Neural cell (in vitro differentiated cells): Measurements from ENCODE around the gene LGR4. TPM values are rescaled to one million over a fixed set of nuclear protein-coding genes. Genes with fewer than 3 reads are reported as not detected.

Experiments used
- H2AFZ ChIP-seq: fragments of 200-600, 300-800 bp; sonication (generic), shearing (Covaris generic); 2 replicates; pipeline ENCODE4 v1.6.0; 2014; ENCODE audit warnings: low read depth, mild to moderate bottlenecking, antibody characterized with exemption, low read length, moderate library complexity
- H3F3A ChIP-seq: fragments of 200-600 bp; shearing (Covaris generic); 2 replicates; pipeline ENCODE4 v1.6.1; 2016; ENCODE audit warnings: mild to moderate bottlenecking, moderate library complexity, mixed read lengths, antibody characterized with exemption, low read length; ENCODE audit not compliant: insufficient read depth, poor library complexity, severe bottlenecking
- H3K27ac ChIP-seq: fragments of 200-600, 300-800 bp; sonication (generic), shearing (Covaris generic); 2 replicates; pipeline ENCODE4 v1.5.1; 2014; ENCODE audit warnings: mild to moderate bottlenecking, low read length, moderate library complexity
- H3K27me3 ChIP-seq: fragments of 300-800, 200-600 bp; sonication (generic), shearing (Covaris generic); 2 replicates; pipeline ENCODE4 v1.6.0; 2014; ENCODE audit warnings: mild to moderate bottlenecking, low read depth, low read length, moderate library complexity; ENCODE audit not compliant: insufficient read depth
- H3K36me3 ChIP-seq: fragments of 300-800, 200-600 bp; sonication (generic), shearing (Covaris generic); 2 replicates; pipeline ENCODE4 v1.5.1; 2014; ENCODE audit warnings: mild to moderate bottlenecking, antibody characterized with exemption, low read length, moderate library complexity; ENCODE audit not compliant: insufficient read depth
- H3K4me2 ChIP-seq: fragments of 300-800, 200-600 bp; sonication (generic), shearing (Covaris generic); 2 replicates; pipeline ENCODE4 v1.6.0; 2014; ENCODE audit warnings: mild to moderate bottlenecking, low read length
- H3K4me3 ChIP-seq: fragments of 300-800, 200-600 bp; sonication (generic), shearing (Covaris generic); 2 replicates; pipeline ENCODE4 v1.5.1; 2014; ENCODE audit warnings: mild to moderate bottlenecking, low read length, moderate library complexity
- H3K79me2 ChIP-seq: fragments of 200-600 bp; shearing (Covaris generic); replicated peaks from 2 replicates; pipeline ENCODE4 v1.6.0; 2014; ENCODE audit warnings: mild to moderate bottlenecking, low read length, moderate library complexity; ENCODE audit not compliant: insufficient read depth
- H3K9ac ChIP-seq: fragments of 300-800, 200-600 bp; sonication (generic), shearing (Covaris generic); 2 replicates; pipeline ENCODE4 v1.6.1; 2016; ENCODE audit warnings: mild to moderate bottlenecking, low read length, mixed read lengths
- H3K9me2 ChIP-seq: fragments of 200-600 bp; shearing (Covaris generic); 2 replicates; pipeline ENCODE4 v1.6.1; 2016; ENCODE audit warnings: mild to moderate bottlenecking, low read length, mixed read lengths; ENCODE audit not compliant: insufficient read depth
- H3K9me3 ChIP-seq: fragments of 200-600, 300-800 bp; sonication (generic), shearing (Covaris generic); 2 replicates; pipeline ENCODE4 v1.6.1; 2016; ENCODE audit warnings: mild to moderate bottlenecking, mixed run types, low read length, moderate library complexity, mixed read lengths
- H4K20me1 ChIP-seq: fragments of 200-600 bp; shearing (Covaris generic); 2 replicates; pipeline ENCODE4 v1.6.1; 2016; ENCODE audit warnings: mild to moderate bottlenecking, mixed run types; ENCODE audit not compliant: insufficient read depth
- EP300 ChIP-seq: fragments of 450-650 bp; conservative IDR thresholded peaks from 2 replicates; pipeline ENCODE4 v1.6.1; 2014; ENCODE audit warnings: antibody characterized with exemption, mild to moderate bottlenecking, moderate library complexity; ENCODE audit not compliant: poor library complexity, severe bottlenecking
- EZH2 ChIP-seq: fragments of 200-600, 300-800 bp; shearing (Covaris generic), sonication (generic); IDR thresholded peaks from 2 replicates; pipeline ENCODE4 v1.6.1; 2014; ENCODE audit warnings: antibody characterized with exemption, low read length, borderline replicate concordance, mild to moderate bottlenecking; ENCODE audit not compliant: insufficient read depth, poor library complexity, severe bottlenecking
- MXI1 ChIP-seq: fragments of 450-650 bp; conservative IDR thresholded peaks from 2 replicates; pipeline ENCODE4 v1.6.1; 2014; ENCODE audit warnings: antibody characterized with exemption, mild to moderate bottlenecking; ENCODE audit not compliant: poor library complexity, severe bottlenecking
- POLR2AphosphoS5 ChIP-seq: IDR thresholded peaks from 2 replicates; pipeline ENCODE4 v1.6.1; 2012
- RAD21 ChIP-seq: fragments of 450-650 bp; conservative IDR thresholded peaks from 2 replicates; pipeline ENCODE4 v1.6.1; 2014; ENCODE audit warnings: antibody characterized with exemption, mild to moderate bottlenecking, moderate library complexity
- SMC3 ChIP-seq: fragments of 450-650 bp; conservative IDR thresholded peaks from 2 replicates; pipeline ENCODE4 v1.6.1; 2014; ENCODE audit warnings: antibody characterized with exemption, mild to moderate bottlenecking, moderate library complexity; ENCODE audit not compliant: poor library complexity
- TAF1 ChIP-seq: IDR thresholded peaks from 2 replicates; pipeline ENCODE4 v1.6.1; 2012; ENCODE audit warnings: low read depth
- polyA plus RNA-seq: library from polyadenylated mRNA; depleted of rRNA; stranded (reverse); fragments of >200 nt; gene quantifications from 2 replicates; pipeline ENCODE4 v1.2.3, GENCODE V29; 2014
- TF ChIP-seq, protein P1 (sequence below): fragments of 450-650 bp; IDR thresholded peaks from 2 replicates; pipeline ENCODE4 v1.5.1; 2014; ENCODE audit warnings: antibody characterized with exemption, mild to moderate bottlenecking, moderate library complexity; ENCODE audit not compliant: poor library complexity, severe bottlenecking
- TF ChIP-seq, protein P2 (sequence below): IDR thresholded peaks from 2 replicates; pipeline ENCODE4 v1.6.1; 2012; ENCODE audit warnings: borderline replicate concordance

LGR4 gene
- polyA plus RNA-seq, 1 donor from 2014 or later = 11.2 TPM

DNA sequence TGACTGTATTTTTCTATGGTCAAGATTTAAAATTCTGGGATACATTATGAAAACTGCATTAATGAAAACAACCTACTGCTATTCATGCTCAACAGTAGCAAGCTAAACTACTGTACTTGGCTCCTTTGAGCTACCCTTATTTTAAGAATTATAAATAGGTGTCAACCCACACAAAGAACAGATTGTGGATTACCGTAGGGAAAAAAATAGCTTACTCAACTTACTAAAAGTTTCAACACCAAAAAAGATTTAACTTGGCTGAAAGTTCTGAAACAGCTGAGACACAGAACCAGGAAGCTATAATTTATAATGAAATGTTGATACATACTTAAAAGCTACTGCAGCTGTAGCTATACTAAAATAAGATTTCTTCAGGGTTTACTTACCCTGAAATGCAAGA, 23.9 kb upstream of the LGR4 start:
- Histone ChIP-seq H3K4me3 (no peak overlapping the region), H3K27ac (no peak overlapping the region), H3K27me3 (no peaks in the 10 kb centered on the region), H3F3A (no peaks in the 10 kb centered on the region), H3K36me3 (peaks cover 9% of the 10 kb centered on the region), H3K79me2 (peaks cover 10% of the 10 kb centered on the region), H4K20me1 (peaks cover 2% of the 10 kb centered on the region), H2AFZ (no peak overlapping the region), H3K4me2 (peak overlapping the region; percentile 17), H3K9me2 (no peaks in the 10 kb centered on the region), H3K9ac (no peak overlapping the region), H3K9me3 (no peaks in the 10 kb centered on the region)
- TF ChIP-seq RAD21 = no peak
- TF ChIP-seq EP300 = no peak
- TF ChIP-seq SMC3 = no peak
- TF ChIP-seq, protein P1, sequence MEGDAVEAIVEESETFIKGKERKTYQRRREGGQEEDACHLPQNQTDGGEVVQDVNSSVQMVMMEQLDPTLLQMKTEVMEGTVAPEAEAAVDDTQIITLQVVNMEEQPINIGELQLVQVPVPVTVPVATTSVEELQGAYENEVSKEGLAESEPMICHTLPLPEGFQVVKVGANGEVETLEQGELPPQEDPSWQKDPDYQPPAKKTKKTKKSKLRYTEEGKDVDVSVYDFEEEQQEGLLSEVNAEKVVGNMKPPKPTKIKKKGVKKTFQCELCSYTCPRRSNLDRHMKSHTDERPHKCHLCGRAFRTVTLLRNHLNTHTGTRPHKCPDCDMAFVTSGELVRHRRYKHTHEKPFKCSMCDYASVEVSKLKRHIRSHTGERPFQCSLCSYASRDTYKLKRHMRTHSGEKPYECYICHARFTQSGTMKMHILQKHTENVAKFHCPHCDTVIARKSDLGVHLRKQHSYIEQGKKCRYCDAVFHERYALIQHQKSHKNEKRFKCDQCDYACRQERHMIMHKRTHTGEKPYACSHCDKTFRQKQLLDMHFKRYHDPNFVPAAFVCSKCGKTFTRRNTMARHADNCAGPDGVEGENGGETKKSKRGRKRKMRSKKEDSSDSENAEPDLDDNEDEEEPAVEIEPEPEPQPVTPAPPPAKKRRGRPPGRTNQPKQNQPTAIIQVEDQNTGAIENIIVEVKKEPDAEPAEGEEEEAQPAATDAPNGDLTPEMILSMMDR = no peak
- no peak for TF ChIP-seq MXI1

DNA sequence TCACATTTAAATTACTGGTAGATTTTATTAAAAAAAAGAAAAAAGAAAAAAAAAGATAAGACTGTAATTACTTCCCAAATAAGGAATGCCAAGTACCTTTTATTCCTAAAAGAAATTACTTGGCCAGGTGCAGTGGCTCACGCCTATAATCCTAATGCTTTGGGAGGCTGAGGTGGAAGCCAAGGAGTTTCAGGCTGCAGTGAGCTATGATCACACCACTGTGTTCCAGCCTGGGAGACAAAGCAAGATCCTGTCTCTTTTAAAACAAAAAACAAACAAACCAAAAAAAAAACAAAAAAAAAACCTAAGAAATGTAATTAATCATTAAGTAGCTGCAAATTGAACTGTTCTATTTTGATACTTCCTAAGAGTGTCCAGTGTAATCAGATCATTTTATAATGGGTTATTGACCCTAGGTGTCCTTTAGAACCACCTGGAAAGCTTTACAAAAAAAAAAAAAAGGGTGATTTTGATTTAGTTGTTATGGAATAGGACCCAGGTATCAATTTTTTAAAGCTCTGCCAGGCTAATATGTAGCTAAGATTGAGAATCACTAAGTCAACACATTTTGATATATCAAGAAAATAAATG, 23.2 kb upstream of the LGR4 start:
- Histone ChIP-seq H3K79me2 (peaks cover 10% of the 10 kb centered on the region), H3K27me3 (no peaks in the 10 kb centered on the region), H3K27ac (no peak overlapping the region), H3K4me3 (no peak overlapping the region), H3K36me3 (peaks cover 9% of the 10 kb centered on the region), H3K9me2 (no peaks in the 10 kb centered on the region), H3F3A (no peaks in the 10 kb centered on the region), H3K9me3 (no peaks in the 10 kb centered on the region), H3K9ac (no peak overlapping the region), H3K4me2 (no peak overlapping the region), H2AFZ (no peak overlapping the region), H4K20me1 (peaks cover 2% of the 10 kb centered on the region)
- no peak for TF ChIP-seq POLR2AphosphoS5
- no peak for TF ChIP-seq MXI1
- TF ChIP-seq, protein P1 = no peak
- TF ChIP-seq EZH2 = no peak
- no peak for TF ChIP-seq SMC3
- TF ChIP-seq RAD21 = no peak
- no peak for TF ChIP-seq TAF1
- no peak for TF ChIP-seq EP300
- TF ChIP-seq, protein P2, sequence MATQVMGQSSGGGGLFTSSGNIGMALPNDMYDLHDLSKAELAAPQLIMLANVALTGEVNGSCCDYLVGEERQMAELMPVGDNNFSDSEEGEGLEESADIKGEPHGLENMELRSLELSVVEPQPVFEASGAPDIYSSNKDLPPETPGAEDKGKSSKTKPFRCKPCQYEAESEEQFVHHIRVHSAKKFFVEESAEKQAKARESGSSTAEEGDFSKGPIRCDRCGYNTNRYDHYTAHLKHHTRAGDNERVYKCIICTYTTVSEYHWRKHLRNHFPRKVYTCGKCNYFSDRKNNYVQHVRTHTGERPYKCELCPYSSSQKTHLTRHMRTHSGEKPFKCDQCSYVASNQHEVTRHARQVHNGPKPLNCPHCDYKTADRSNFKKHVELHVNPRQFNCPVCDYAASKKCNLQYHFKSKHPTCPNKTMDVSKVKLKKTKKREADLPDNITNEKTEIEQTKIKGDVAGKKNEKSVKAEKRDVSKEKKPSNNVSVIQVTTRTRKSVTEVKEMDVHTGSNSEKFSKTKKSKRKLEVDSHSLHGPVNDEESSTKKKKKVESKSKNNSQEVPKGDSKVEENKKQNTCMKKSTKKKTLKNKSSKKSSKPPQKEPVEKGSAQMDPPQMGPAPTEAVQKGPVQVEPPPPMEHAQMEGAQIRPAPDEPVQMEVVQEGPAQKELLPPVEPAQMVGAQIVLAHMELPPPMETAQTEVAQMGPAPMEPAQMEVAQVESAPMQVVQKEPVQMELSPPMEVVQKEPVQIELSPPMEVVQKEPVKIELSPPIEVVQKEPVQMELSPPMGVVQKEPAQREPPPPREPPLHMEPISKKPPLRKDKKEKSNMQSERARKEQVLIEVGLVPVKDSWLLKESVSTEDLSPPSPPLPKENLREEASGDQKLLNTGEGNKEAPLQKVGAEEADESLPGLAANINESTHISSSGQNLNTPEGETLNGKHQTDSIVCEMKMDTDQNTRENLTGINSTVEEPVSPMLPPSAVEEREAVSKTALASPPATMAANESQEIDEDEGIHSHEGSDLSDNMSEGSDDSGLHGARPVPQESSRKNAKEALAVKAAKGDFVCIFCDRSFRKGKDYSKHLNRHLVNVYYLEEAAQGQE = no peak
